H9 (cell line): ENCODE data around the gene PPP2R2B. TPM values are rescaled to one million over a fixed set of nuclear protein-coding genes. Genes with fewer than 3 reads are reported as not detected.

Experiments
- DNase-seq: peaks from one replicate; pipeline ENCODE4 v3.0.0-alpha.2; 2017
- H2AFZ ChIP-seq: one replicate; pipeline ENCODE4 v1.6.1; 2013; ENCODE audit warnings: mild to moderate bottlenecking, low read length, control low read depth, moderate library complexity
- H2AK5ac ChIP-seq: 2 replicates; pipeline ENCODE4 v1.6.1; 2013; ENCODE audit warnings: low read length, control low read depth, mixed read lengths; ENCODE audit not compliant: insufficient read length
- H2BK120ac ChIP-seq: one replicate; pipeline ENCODE4 v1.6.1; 2013; ENCODE audit warnings: low read depth, mild to moderate bottlenecking, low read length, control low read depth, inconsistent platforms; ENCODE audit not compliant: poor library complexity, severe bottlenecking
- H2BK12ac ChIP-seq: 2 replicates; pipeline ENCODE4 v1.6.1; 2013; ENCODE audit warnings: low read length, control low read depth, mixed read lengths, low read depth; ENCODE audit not compliant: insufficient read length
- H2BK15ac ChIP-seq: 2 replicates; pipeline ENCODE4 v1.6.1; 2013; ENCODE audit warnings: low read depth, low read length, control low read depth
- H2BK20ac ChIP-seq: one replicate; pipeline ENCODE4 v1.6.1; 2013; ENCODE audit warnings: low read depth, mild to moderate bottlenecking, low read length, control low read depth, inconsistent platforms; ENCODE audit not compliant: poor library complexity, severe bottlenecking
- H2BK5ac ChIP-seq: 2 replicates; pipeline ENCODE4 v1.6.1; 2013; ENCODE audit warnings: low read length, control low read depth, mixed read lengths; ENCODE audit not compliant: insufficient read length
- H3K14ac ChIP-seq: 2 replicates; pipeline ENCODE4 v1.6.1; 2013; ENCODE audit warnings: low read length, control low read depth; ENCODE audit not compliant: insufficient read depth
- H3K18ac ChIP-seq: 2 replicates; pipeline ENCODE4 v1.6.1; 2013; ENCODE audit warnings: low read depth, mild to moderate bottlenecking, mixed read lengths, low read length, control low read depth; ENCODE audit not compliant: insufficient read length
- H3K23ac ChIP-seq: 2 replicates; pipeline ENCODE4 v1.6.1; 2013; ENCODE audit warnings: low read length, control low read depth, mixed read lengths, low read depth; ENCODE audit not compliant: insufficient read length
- H3K23me2 ChIP-seq: 2 replicates; pipeline ENCODE4 v1.6.1; 2013; ENCODE audit warnings: low read depth, mild to moderate bottlenecking, mixed read lengths, low read length, control low read depth; ENCODE audit not compliant: insufficient read length, poor library complexity, severe bottlenecking
- H3K27ac ChIP-seq: 2 replicates; pipeline ENCODE4 v1.5.1; 2013; ENCODE audit warnings: low read length, control low read depth, mixed read lengths, low read depth; ENCODE audit not compliant: insufficient read length
- H3K27me3 ChIP-seq: 2 replicates; pipeline ENCODE4 v1.6.1; 2013; ENCODE audit warnings: low read length, control low read depth, inconsistent platforms; ENCODE audit not compliant: insufficient read depth
- H3K4ac ChIP-seq: 2 replicates; pipeline ENCODE4 v1.6.1; 2013; ENCODE audit warnings: low read depth, mild to moderate bottlenecking, control low read depth, inconsistent platforms, low read length, moderate library complexity
- H3K4me1 ChIP-seq: 2 replicates; pipeline ENCODE4 v1.6.1; 2013; ENCODE audit warnings: low read length, control low read depth, inconsistent platforms; ENCODE audit not compliant: insufficient read depth
- H3K4me2 ChIP-seq: 2 replicates; pipeline ENCODE4 v1.6.1; 2013; ENCODE audit warnings: low read length, control low read depth, mixed read lengths; ENCODE audit not compliant: insufficient read length, insufficient read depth
- H3K56ac ChIP-seq: 2 replicates; pipeline ENCODE4 v1.6.1; 2013; ENCODE audit warnings: low read depth, mild to moderate bottlenecking, mixed read lengths, low read length, control low read depth; ENCODE audit not compliant: insufficient read length
- H3K79me1 ChIP-seq: 2 replicates; pipeline ENCODE4 v1.6.1; 2013; ENCODE audit warnings: low read depth, mild to moderate bottlenecking, moderate library complexity, low read length, control low read depth, inconsistent platforms; ENCODE audit not compliant: insufficient read depth, poor library complexity, severe bottlenecking
- H3K79me2 ChIP-seq: 2 replicates; pipeline ENCODE4 v1.6.1; 2013; ENCODE audit warnings: low read length, control low read depth, inconsistent platforms; ENCODE audit not compliant: insufficient read depth
- H3K9ac ChIP-seq: 2 replicates; pipeline ENCODE4 v1.6.1; 2013; ENCODE audit warnings: low read length, control low read depth, mixed read lengths; ENCODE audit not compliant: insufficient read length; ENCODE audit errors: extremely low read depth
- H3K9me3 ChIP-seq: one replicate; pipeline ENCODE4 v1.6.1; 2013; ENCODE audit warnings: low read depth, low read length, inconsistent platforms; ENCODE audit not compliant: control insufficient read depth
- H3T11ph ChIP-seq: one replicate; pipeline ENCODE4 v1.6.1; 2013; ENCODE audit warnings: mild to moderate bottlenecking, low read length, control low read depth, inconsistent platforms
- H4K20me1 ChIP-seq: one replicate; pipeline ENCODE4 v1.6.1; 2013; ENCODE audit not compliant: control insufficient read depth, insufficient read length, insufficient read depth
- H4K5ac ChIP-seq: 2 replicates; pipeline ENCODE4 v1.6.1; 2013; ENCODE audit warnings: low read depth, mild to moderate bottlenecking, mixed read lengths, low read length, control low read depth; ENCODE audit not compliant: insufficient read length
- H4K8ac ChIP-seq: replicated peaks from 2 replicates; pipeline ENCODE4 v1.6.1; 2013; ENCODE audit warnings: low read length, control low read depth, mixed read lengths, low read depth; ENCODE audit not compliant: insufficient read length
- H4K91ac ChIP-seq: 2 replicates; pipeline ENCODE4 v1.6.1; 2013; ENCODE audit warnings: low read depth, mild to moderate bottlenecking, moderate library complexity, mixed read lengths, low read length, control low read depth; ENCODE audit not compliant: insufficient read length
- H3K27ac Mint-ChIP-seq, 3 experiments: 2 replicates in 2 of 3; 3 replicates in 1 of 3; pipeline ENCODE4 v1.8.0; 2020 to 2021; ENCODE audit warnings: mixed read lengths in 3 of 3, mild to moderate bottlenecking in 1 of 3, moderate library complexity in 1 of 3
- H3K27me3 Mint-ChIP-seq: 2 replicates; pipeline ENCODE4 v1.8.0; 2021; ENCODE audit warnings: low read depth, mild to moderate bottlenecking, moderate library complexity, mixed read lengths
- H3K36me3 Mint-ChIP-seq, 3 experiments: 2 replicates in 2 of 3; 3 replicates in 1 of 3; pipeline ENCODE4 v1.8.0; 2020 to 2021; ENCODE audit warnings: low read depth in 3 of 3, mixed read lengths in 3 of 3; ENCODE audit not compliant: insufficient read depth in 1 of 3
- H3K4me1 Mint-ChIP-seq, 2 experiments: 2 replicates each; pipeline ENCODE4 v1.8.0; 2020; ENCODE audit warnings: mixed read lengths in 2 of 2
- H3K4me3 Mint-ChIP-seq, 2 experiments: 2 replicates in 1 of 2; 3 replicates in 1 of 2; pipeline ENCODE4 v1.8.0; 2020 to 2021; ENCODE audit warnings: mild to moderate bottlenecking in 2 of 2, mixed read lengths in 2 of 2, moderate library complexity in 1 of 2
- H3K9me3 Mint-ChIP-seq, 2 experiments: 2 replicates in 1 of 2; 3 replicates in 1 of 2; pipeline ENCODE4 v1.8.0; 2020; ENCODE audit warnings: mild to moderate bottlenecking in 2 of 2, mixed read lengths in 2 of 2, moderate library complexity in 1 of 2
- WGBS: extraction: QIAGEN DNeasy Blood & Tissue Kit; methylation state at CpG from one replicate; pipeline ENCODE4 v1.1.7; 2013; ENCODE audit warnings: missing lambda C conversion rate, low lambda C conversion rate, mixed read lengths; ENCODE audit not compliant: insufficient read length; ENCODE audit errors: extremely low coverage; 5-methylcytosine and 5-hydroxymethylcytosine counted together
- total RNA-seq: library from RNA; stranded (reverse); gene quantifications from 2 replicates; pipeline ENCODE4 v1.2.1, GENCODE V29; 2021
- TF ChIP-seq, protein P1 (sequence below): fragments of 200-600 bp; sonication (generic); conservative IDR thresholded peaks from 3 replicates; pipeline ENCODE4 v1.8.0; 2021; ENCODE audit warnings: antibody characterized with exemption, mild to moderate bottlenecking

PPP2R2B gene
- total RNA-seq, 1 experiment from 2014 or later = 14.3 TPM

DNA sequence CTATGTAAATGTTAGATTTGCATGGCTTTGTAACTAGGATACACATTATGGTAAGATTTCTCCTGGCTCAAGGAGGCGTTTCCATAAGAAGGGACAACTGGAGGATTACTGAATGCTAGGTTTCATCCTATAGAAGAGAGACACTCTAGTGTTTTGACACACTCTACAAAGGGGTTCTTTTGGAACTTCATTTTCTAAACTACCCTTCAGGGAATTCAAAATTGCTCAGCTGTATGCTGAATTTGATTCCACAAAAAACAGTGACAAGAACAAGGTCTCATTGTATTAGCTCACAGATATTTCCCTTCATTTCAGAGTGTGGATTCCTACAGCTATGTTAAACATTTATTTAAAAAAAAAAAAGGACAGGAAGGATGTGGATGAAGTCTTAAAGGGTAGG is 151.7 kb downstream of the PPP2R2B start:
- Histone ChIP-seq H3K79me2 (no peaks in the 10 kb centered on the region), H3K23me2 (no peaks in the 10 kb centered on the region), H4K5ac (no peak overlapping the region), H3K4ac (no peak overlapping the region), H2BK20ac (no peak overlapping the region), H4K8ac (no peak overlapping the region), H3K9ac (no peak overlapping the region), H3K23ac (no peak overlapping the region), H3K4me1 (0 out of 2 replicates have a peak, but pooled peaks cover 2% of the 10 kb centered on the region), H3K14ac (no peak overlapping the region), H3K18ac (no peak overlapping the region), H3T11ph (no peak overlapping the region), H3K4me2 (no peak overlapping the region), H2AK5ac (no peak overlapping the region), H4K91ac (no peak overlapping the region), H3K27me3 (no peaks in the 10 kb centered on the region), H2BK12ac (no peak overlapping the region), H2BK15ac (no peak overlapping the region), H3K27ac (no peak overlapping the region), H2AFZ (no peak overlapping the region), H3K79me1 (no peaks in the 10 kb centered on the region), H2BK120ac (no peak overlapping the region), H3K9me3 (peaks cover 6% of the 10 kb centered on the region), H4K20me1 (no peaks in the 10 kb centered on the region), H2BK5ac (no peak overlapping the region), H3K56ac (no peak overlapping the region)
- Mint-ChIP-seq H3K27me3 (peaks cover 2% of the 10 kb centered on the region; the same call in 1 of the 2 replicates), H3K4me3 (no peak overlapping the region), H3K27ac (no peak overlapping the region), H3K36me3 (peaks cover 30 to 42% (median 33%) of the 10 kb centered on the region in 3 experiments), H3K9me3 (peaks cover 38 to 41% of the 10 kb centered on the region in 2 experiments), H3K4me1 (peaks cover 20 to 26% of the 10 kb centered on the region in 2 experiments)
- no peak for DNase-seq
- no CpG with 5 or more reads among the region's 1 CpG for WGBS
- TF ChIP-seq, protein P1, sequence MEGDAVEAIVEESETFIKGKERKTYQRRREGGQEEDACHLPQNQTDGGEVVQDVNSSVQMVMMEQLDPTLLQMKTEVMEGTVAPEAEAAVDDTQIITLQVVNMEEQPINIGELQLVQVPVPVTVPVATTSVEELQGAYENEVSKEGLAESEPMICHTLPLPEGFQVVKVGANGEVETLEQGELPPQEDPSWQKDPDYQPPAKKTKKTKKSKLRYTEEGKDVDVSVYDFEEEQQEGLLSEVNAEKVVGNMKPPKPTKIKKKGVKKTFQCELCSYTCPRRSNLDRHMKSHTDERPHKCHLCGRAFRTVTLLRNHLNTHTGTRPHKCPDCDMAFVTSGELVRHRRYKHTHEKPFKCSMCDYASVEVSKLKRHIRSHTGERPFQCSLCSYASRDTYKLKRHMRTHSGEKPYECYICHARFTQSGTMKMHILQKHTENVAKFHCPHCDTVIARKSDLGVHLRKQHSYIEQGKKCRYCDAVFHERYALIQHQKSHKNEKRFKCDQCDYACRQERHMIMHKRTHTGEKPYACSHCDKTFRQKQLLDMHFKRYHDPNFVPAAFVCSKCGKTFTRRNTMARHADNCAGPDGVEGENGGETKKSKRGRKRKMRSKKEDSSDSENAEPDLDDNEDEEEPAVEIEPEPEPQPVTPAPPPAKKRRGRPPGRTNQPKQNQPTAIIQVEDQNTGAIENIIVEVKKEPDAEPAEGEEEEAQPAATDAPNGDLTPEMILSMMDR = no peak
